GM19193 (cell line): Measurements from ENCODE around the gene KIRREL1.

Experiments used
- POLR2A ChIP-seq: IDR thresholded peaks from 4 replicates; pipeline ENCODE4 v1.6.1; 2011; ENCODE audit not compliant: insufficient read depth, insufficient read length; ENCODE audit errors: extremely low read depth

KIRREL1 gene

DNA sequence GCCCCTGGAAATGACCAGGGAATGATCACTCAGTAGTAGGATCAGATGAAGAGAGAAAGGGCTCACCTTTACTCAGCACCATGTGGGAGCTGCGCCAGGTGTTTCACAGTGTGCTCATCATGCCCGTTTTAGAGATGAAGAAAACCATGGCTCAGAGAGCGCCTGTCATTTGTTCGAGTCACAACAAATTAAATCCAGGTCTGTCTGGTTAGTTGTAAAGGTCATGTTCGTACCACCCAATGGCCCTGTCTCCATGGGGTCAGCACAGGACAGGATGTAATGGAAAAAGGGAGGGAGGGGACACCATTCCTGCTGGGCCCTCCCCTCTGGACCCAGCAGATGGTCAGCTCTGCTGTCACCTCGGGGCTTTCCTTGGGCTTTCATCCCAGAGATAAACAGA, 15.2 kb downstream of the KIRREL1 start:
- TF ChIP-seq POLR2A, result no peak

DNA sequence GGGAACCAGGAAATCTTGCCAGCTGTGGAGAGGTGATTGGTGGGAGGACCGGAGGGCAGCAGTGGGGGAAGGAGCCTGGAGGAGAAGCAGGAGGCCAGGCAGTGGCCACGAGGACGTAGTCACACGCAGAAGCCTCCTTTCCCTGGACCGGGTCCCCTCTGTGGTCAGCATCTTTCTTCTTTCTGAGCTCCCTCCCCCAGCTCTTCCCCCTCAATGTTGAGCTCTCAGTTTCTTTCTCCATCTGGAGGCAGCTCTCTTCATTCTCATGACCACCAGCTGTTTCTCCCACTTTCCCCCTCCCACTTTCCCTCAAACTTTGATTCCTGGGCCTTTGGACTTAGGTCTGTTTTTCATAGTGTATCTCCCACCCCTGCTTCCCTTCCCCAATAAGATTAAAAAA, 18.3 kb downstream of the KIRREL1 start:
- TF ChIP-seq POLR2A, result no peak

DNA sequence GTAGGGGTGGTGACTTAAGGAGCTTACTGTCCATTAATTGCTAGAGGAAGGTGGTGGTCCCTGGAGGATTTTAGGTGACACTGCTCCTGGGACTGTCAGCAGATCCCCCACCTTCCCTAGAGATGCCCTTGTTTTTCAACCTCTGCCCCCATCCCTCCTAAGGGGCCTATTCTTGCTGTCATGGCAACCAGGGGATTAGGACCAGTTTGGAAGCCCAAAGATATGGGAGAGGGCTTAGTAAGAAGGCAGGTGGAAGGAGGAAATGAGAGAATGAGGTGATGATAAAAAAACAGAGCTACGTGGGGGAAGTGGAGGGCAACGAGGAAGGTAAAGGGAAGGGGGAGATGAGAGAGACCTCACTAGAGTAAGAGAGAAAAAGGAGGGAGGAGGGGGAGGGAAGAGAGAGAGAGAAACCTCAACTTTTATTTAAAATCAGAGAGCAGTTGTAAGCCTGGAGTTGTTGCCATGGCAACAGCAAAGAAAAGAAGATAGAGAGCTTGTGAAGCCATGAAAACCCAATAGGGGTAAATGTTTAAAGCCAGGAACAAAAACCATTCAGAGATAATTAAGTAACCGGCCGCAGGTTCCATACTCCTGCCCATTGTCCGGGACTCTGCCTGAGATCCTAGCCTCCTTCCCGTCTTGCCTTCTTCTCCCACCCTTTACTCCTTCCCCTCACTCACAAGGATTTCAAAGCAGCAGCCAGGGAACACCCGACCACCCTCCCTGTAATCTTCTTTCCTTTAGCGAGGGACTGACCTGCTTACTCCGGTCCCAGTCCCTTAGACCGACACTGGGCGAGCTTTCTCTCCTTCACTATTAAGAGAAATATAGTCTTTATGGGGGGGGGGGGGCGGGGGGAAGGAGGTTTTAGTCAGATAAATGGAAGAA, 20.6 kb downstream of the KIRREL1 start:
- TF ChIP-seq POLR2A, result no peak

DNA sequence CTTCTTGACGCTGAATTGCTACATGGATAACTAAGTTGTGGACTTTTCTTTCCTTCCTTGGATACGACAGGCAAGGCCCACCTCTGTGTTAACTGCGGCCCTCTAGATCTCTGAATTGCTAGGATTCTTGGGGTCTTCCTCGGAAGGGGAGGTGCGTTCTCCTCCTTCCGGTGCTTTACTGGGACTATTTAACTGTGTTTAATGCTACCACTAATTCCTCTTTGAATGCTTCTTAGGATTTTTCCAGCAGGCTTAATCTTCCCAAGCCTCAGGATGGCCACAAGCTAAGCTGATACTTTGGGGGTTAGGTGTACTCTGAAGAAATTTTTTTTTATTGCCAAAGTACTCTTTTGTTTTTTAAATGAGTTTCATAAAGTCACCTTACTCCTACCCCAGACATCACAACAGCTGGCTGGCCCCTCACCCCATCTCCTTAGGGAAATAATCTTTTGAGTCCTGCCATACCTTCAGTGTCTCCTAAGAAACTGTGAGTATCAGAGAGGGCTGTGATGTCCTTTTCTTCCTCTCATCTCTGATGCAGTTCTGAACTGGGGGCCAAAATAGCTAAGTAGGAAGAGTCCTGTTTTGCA, 21.4 kb downstream of the KIRREL1 start:
- no peak for TF ChIP-seq POLR2A

DNA sequence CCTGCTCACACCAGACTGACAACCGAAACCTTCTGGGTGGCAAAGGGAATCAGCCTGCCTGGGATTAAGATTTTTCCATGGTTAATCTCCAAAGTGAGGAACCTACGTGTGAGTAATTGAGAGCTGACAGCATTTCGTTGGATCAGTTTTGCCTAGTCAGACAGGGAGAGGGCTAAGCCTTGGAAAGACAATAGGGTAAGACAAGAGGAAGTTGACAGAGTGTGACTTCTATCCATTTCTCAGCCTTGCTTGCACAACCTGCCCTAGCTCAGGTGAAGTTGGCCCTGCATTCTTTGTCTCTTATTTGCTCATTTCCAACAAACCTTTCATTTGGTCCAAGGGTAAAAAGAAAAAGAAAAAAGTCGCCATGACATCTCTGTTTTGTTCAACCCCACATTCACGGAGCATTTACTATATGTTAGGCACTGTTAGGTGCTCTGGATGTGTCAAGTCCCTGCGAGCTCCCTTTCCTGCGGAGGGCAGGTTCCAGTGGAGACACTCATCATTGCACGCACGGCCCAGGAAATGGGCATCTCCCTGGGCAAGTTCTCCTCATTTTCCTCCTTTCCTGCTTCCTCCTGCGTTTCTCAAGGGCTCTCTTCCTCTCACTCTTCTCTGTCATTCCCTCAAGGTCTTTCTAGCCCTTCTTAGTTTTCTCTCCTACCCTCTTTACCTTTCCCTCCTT, 23.3 kb downstream of the KIRREL1 start:
- TF ChIP-seq POLR2A, result no peak

DNA sequence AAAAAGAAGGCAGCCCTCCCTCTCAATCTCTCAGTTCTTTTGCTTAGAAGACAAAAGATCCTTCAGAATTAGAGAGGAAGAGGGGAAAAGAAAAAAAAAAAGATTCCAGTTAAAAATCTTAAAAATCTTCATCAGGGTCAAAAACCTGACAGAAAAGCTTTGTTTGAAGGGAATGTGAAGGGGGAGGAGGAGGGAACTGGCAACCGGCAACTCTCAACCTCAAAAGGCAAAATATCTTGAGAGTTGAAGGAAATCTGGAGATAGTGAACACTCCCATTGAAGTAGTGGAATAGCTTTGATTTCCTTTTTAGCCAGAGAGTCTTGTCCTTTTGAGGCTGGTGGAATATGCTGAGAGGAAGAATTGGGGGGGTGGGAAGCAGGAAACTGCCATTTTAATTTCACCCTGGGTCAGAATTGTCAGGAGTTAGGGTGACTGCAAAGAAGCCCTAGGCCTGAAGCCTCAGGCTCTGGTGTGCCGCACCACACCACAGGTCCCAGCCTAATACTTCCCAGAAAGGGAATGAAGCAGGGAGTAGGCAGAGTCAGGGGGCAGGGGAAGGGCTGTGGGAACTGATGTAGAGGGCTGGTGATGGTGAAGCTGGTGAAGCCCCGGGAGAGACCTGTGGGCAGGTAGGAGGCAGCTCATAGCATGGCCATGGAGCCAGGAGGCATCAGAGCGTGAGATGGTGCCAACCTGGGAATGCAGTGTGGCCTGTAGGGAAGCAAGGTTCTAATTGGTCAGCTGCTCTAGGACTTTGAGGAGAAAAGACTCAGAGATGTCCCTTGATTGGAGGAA, 24.6 kb downstream of the KIRREL1 start:
- TF ChIP-seq POLR2A, result no peak

DNA sequence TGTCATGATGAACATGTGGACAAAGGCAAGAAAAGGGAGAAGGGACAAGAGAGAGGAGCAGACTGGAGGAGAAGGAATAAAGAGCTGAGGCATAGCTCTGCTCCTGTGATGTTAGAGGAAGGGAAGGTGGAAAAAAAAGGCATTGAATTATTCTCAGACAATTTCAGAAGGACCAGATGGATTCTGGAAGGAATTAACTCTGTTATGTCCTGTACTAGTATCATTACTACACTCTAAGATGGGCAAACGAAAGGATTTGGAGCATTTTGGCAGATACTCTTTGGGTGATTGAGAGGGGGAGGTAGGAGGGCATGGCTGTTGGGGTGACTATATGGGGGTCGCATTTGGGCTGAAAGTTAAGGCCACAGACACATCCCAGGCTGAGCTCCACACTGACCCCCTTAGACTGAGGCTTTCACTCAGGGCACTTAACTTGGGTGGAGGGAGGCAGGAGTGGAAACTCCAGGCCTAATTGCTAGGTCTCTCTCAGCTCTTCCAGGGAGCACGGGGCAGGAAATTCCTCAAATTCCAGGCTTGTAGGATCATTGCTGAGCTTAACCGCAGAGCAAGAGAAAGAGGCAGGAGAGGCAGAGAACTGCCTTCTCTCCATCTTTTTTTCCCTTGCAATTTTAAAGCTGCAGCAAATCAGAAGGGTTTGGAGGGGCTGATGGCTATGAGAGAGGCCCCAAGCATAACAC, 25.9 kb downstream of the KIRREL1 start:
- TF ChIP-seq POLR2A, result no peak

DNA sequence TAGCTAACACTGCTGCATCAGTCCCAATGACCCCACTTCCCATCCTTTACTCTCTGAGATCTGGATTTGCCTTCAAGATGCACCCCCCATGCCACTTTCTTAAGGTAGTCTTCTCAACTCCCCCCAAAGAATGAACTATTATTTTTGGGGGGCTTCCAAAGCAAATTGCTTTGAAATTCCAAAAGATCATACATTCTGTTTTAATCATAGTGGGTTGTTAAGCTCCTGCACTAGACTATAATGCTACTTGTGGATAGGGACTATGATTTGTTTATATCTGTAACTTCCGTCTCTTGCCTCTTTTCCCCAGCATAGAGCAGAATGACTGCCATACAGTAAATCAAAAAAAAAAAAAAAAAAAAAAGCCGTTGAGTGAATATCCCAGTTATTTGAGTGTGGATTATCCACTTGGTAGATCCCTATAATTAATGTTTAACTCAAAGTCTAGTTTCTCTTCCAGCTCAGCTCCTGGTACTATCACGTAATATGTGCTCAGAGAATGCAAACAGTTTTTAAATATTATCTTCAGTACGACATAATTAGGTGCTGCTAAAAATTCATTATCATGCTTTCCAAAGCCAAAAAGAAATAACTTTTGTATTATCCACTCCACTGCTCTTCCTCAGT, 26.9 kb downstream of the KIRREL1 start:
- no peak for TF ChIP-seq POLR2A

DNA sequence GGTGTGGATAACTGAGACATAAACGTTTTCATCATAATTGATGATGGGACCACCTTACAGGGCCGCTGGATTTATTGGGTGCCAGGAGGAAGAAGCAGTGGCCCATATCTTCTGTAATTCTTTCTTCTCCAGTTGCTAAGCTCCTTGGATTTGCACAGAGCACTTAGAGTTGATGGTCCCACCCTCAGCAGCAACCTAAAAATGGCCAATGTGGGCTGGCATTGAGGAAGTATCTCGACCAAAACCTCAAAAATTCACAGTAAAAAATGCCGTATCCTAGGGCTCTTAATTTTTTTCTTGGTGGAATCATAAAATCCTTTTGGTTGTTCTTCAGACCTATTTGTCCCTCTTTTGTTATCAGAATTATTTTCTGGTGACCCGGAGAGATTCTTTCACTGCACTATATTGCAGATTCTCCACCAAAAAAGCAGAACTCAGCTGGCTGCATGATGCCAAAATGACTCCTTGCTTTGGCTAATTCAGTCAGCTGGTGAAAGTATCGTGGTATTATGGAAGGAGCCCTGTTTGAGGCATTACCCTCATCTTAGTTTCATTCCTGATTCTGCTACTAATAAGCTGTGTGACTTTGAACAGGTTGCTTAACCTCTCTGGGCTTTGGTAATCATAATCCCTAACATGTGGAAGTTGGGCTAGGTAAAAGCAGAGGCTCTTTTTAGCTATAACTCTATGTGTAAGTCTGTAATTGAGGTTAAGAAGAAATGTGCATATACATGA, 27.6 kb downstream of the KIRREL1 start:
- TF ChIP-seq POLR2A, result no peak

DNA sequence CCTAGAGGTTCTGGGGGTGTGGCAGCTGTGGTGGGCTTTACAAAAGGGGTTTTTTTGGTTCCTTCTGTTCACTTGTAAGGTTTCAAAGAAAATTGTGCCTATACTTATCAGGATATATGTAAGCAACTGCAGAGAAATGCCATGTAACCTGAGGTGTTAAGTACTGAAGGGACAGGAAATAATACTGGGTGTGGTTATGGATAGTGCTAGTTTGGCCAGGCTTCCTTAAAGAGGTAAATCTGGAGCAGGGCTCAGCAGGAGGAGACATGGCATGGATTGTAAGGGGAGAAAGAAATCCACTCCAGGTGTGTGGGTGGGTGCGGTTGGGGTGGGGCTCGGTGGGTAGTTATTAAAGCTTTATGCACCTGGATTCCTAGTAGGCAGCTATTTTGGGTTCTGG, 28.3 kb downstream of the KIRREL1 start:
- TF ChIP-seq POLR2A, result no peak

DNA sequence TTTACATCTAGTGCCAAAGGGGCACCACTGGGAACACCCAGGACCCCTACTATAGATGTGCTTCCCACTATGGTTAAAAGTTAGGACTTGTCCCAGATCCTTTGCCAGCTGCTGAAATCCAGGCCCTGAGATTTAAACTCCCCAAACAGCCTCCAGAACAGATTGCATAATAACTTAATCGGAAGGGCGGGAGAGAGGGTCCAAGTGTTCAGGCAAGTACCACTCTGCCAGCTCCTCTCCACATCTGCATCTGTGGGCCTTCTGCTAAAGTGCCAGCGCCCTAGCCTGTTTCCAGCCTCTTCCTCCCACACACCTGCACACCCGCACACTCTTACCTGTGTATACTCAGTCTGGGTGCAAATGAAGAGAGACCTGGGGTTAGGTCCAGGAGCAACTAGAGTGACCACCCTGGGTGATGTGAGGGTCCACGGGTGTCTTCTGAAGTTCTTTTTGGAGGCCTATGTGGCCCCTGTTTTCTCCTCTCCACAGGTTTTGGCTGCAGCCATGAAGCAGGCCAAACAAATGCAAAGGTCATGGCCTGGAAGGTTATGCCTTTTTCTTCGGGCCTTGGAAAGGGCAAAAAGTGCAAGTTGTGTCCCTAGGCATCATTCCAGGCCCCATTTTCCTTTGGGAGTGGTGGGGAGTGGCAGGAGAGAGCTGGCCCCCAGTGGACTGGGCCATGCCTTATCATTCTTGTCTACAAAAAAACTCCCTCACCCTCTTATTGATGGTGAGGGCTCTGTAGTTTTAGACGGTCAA, 29.3 kb downstream of the KIRREL1 start:
- no peak for TF ChIP-seq POLR2A

DNA sequence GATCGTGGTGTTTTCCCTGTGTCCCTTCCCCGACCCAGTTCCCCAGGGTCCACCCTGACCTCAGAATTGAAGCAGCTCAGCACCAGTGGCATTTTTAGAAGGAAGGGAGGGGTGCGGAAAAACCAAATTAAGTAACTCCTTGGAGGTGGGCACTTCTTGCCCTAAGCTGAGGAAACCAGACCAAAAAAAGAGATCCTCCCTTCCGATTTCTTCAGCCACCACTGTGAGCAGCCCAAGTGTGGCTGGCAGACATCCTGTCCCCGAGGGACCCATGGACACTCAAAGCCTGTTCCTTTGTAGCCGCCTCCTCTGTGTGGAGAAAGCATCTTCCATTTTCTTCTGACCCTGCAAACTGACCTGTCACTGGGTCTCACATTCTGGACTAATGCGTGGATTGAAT, 31.3 kb downstream of the KIRREL1 start:
- no peak for TF ChIP-seq POLR2A
